IMR-90 (cell line): ENCODE results near the gene CST9L. TPM values are rescaled to one million over a fixed set of nuclear protein-coding genes. Genes with fewer than 3 reads are reported as not detected.
"Not testable (repeated sequence)": the region's sequence is repeated elsewhere in the genome, so short reads cannot be mapped to it uniquely, and the experiment has no call there.

Source experiments
- ATAC-seq: fragments of 200-7000 bp; cut with Tn5 transposase; 2 replicates; pipeline ENCODE4 v1.9.1; 2020; ENCODE audit warnings: low read depth, mild to moderate bottlenecking, moderate library complexity
- BruUV-seq: library from RNA; stranded (reverse); fragments of 400-500 nt; replicated peaks from 2 replicates; lab custom pipeline; 2021; lab: Mats Ljungman, UMichigan
- CTCF ChIA-PET: fragments of 300-600 bp; formaldehyde crosslinking; extraction: SDS; loops from one replicate; lab custom pipeline; 2021; ENCODE audit warnings: antibody characterized with exemption; lab: Yijun Ruan, JAX
- POLR2A ChIA-PET: fragments of 300-600 bp; sonication (Branson Sonifier 250); formaldehyde crosslinking; loops from one replicate; lab custom pipeline; 2022; ENCODE audit warnings: antibody characterized with exemption; ENCODE audit not compliant: unreplicated experiment; lab: Charles Lee
- DNase-seq: peaks from one replicate; pipeline ENCODE4 v3.0.0; 2013
- H2AFZ ChIP-seq: replicated peaks from 2 replicates; pipeline ENCODE3; 2013; ENCODE audit warnings: low read length, mild to moderate bottlenecking; ENCODE audit not compliant: poor library complexity
- H2AK5ac ChIP-seq: 2 replicates; pipeline ENCODE4 v1.6.1; 2013; ENCODE audit warnings: low read depth, low read length, inconsistent platforms
- H2AK9ac ChIP-seq: replicated peaks from 2 replicates; pipeline ENCODE3; 2013; ENCODE audit warnings: mild to moderate bottlenecking, low read depth, low read length, moderate library complexity; ENCODE audit not compliant: poor library complexity
- H2BK120ac ChIP-seq: 2 replicates; pipeline ENCODE4 v1.6.1; 2013; ENCODE audit warnings: low read depth, low read length, inconsistent platforms
- H2BK15ac ChIP-seq: 3 replicates; pipeline ENCODE4 v1.6.1; 2013; ENCODE audit warnings: low read depth, low read length, inconsistent platforms
- H2BK20ac ChIP-seq: 2 replicates; pipeline ENCODE4 v1.6.1; 2013; ENCODE audit warnings: low read depth, mild to moderate bottlenecking, inconsistent platforms, low read length, moderate library complexity
- H2BK5ac ChIP-seq: 2 replicates; pipeline ENCODE4 v1.6.1; 2013; ENCODE audit warnings: mild to moderate bottlenecking, low read depth, low read length, inconsistent platforms; ENCODE audit not compliant: poor library complexity, severe bottlenecking
- H3K14ac ChIP-seq: replicated peaks from 2 replicates; pipeline ENCODE4 v1.6.1; 2013; ENCODE audit warnings: low read depth, low read length, inconsistent platforms
- H3K18ac ChIP-seq: 2 replicates; pipeline ENCODE4 v1.6.1; 2013; ENCODE audit warnings: low read depth, low read length, control low read depth
- H3K23ac ChIP-seq: 2 replicates; pipeline ENCODE4 v1.6.1; 2013; ENCODE audit warnings: low read depth, low read length, inconsistent platforms
- H3K27ac ChIP-seq: 2 replicates; pipeline ENCODE4 v1.5.1; 2013; ENCODE audit warnings: mild to moderate bottlenecking, control low read depth, low read length; ENCODE audit not compliant: insufficient read depth
- H3K27me3 ChIP-seq: 2 replicates; pipeline ENCODE4 v1.6.1; 2013; ENCODE audit warnings: low read length; ENCODE audit not compliant: control insufficient read depth, insufficient read depth
- H3K36me3 ChIP-seq: 2 replicates; pipeline ENCODE4 v1.6.1; 2013; ENCODE audit warnings: low read length, mixed read lengths; ENCODE audit not compliant: control insufficient read depth, insufficient read depth
- H3K4ac ChIP-seq: 2 replicates; pipeline ENCODE4 v1.6.1; 2013; ENCODE audit warnings: low read depth, low read length, inconsistent platforms
- H3K4me1 ChIP-seq: 2 replicates; pipeline ENCODE4 v1.6.1; 2013; ENCODE audit warnings: low read length, mixed read lengths; ENCODE audit not compliant: control insufficient read depth, insufficient read depth
- H3K4me2 ChIP-seq: 2 replicates; pipeline ENCODE4 v1.6.1; 2013; ENCODE audit warnings: low read depth, mild to moderate bottlenecking, control low read depth, low read length, moderate library complexity
- H3K4me3 ChIP-seq: 2 replicates; pipeline ENCODE4 v1.5.1; 2013; ENCODE audit warnings: low read depth, mild to moderate bottlenecking, control low read depth, low read length, moderate library complexity; ENCODE audit not compliant: insufficient read depth
- H3K56ac ChIP-seq: 2 replicates; pipeline ENCODE4 v1.6.1; 2013; ENCODE audit warnings: low read length, inconsistent platforms; ENCODE audit not compliant: insufficient read depth; ENCODE audit errors: extremely low read depth
- H3K79me1 ChIP-seq, 2 experiments: 2 replicates each; pipeline ENCODE4 v1.6.1; 2013; ENCODE audit warnings: low read length in 2 of 2, inconsistent platforms in 1 of 2, low read depth in 1 of 2
- H3K9ac ChIP-seq: 2 replicates; pipeline ENCODE4 v1.6.1; 2013; ENCODE audit warnings: low read depth, low read length, control low read depth
- H3K9me1 ChIP-seq: 2 replicates; pipeline ENCODE4 v1.6.1; 2013; ENCODE audit warnings: low read length, inconsistent platforms; ENCODE audit not compliant: insufficient read depth
- H3K9me3 ChIP-seq: 2 replicates; pipeline ENCODE4 v1.6.1; 2013; ENCODE audit warnings: low read length; ENCODE audit not compliant: control insufficient read depth, insufficient read depth
- H4K20me1 ChIP-seq: 2 replicates; pipeline ENCODE4 v1.6.1; 2013; ENCODE audit warnings: low read length, inconsistent platforms; ENCODE audit not compliant: insufficient read depth
- H4K5ac ChIP-seq: 2 replicates; pipeline ENCODE4 v1.6.1; 2013; ENCODE audit warnings: mild to moderate bottlenecking, low read depth, low read length, control low read depth
- H4K8ac ChIP-seq, 2 experiments: 2 replicates each; pipeline ENCODE4 v1.6.1; 2013; ENCODE audit warnings: low read depth in 2 of 2, low read length in 2 of 2, control low read depth in 1 of 2, inconsistent platforms in 1 of 2
- H4K91ac ChIP-seq: 2 replicates; pipeline ENCODE4 v1.6.1; 2013; ENCODE audit warnings: low read depth, low read length, inconsistent platforms; ENCODE audit not compliant: insufficient read depth
- WGBS, 2 experiments: methylation state at CpG; one replicate each; pipeline versions ENCODE4 v1.1.5 to v1.1.7; 2013; ENCODE audit warnings: missing lambda C conversion rate in 2 of 2; ENCODE audit not compliant: insufficient read length in 1 of 2; ENCODE audit errors: extremely low coverage in 2 of 2; 5-methylcytosine and 5-hydroxymethylcytosine counted together
- dilution Hi-C: fragments of 300-500 bp; cut with HindIII; formaldehyde crosslinking; loops from one replicate; pipeline ENCODE4 v1.14.3; 2018; ENCODE audit warnings: low sequenced_read_pairs; ENCODE audit not compliant: unreplicated experiment
- in situ Hi-C: fragments of 300-500 bp; cut with MboI; formaldehyde crosslinking; loops from 3 replicates; pipeline ENCODE4 v1.14.3; 2019; ENCODE audit warnings: low sequenced_read_pairs, inconsistent platforms, mixed read lengths
- intact Hi-C: fragments of 100-400 bp; cut with micrococcal nuclease; formaldehyde crosslinking; loops from 2 replicates; pipeline ENCODE4 v1.10.0; 2022
- polyA plus RNA-seq, 3 experiments: library from polyadenylated mRNA; depleted of rRNA; stranded (reverse); fragments of >200 nt; gene quantifications; 2 replicates each; pipeline ENCODE4 v1.2.3, GENCODE V29; 2012; ENCODE audit warnings: low replicate concordance in 1 of 3
- total RNA-seq: library from RNA; depleted of rRNA; stranded (reverse); fragments of >200 nt; gene quantifications from 2 replicates; pipeline ENCODE4 v1.2.3, GENCODE V29; 2012

The CST9L gene
- total and polyA plus RNA-seq, 2 of the 4 experiments (the other 2 are of a cell fraction): not detected

DNA sequence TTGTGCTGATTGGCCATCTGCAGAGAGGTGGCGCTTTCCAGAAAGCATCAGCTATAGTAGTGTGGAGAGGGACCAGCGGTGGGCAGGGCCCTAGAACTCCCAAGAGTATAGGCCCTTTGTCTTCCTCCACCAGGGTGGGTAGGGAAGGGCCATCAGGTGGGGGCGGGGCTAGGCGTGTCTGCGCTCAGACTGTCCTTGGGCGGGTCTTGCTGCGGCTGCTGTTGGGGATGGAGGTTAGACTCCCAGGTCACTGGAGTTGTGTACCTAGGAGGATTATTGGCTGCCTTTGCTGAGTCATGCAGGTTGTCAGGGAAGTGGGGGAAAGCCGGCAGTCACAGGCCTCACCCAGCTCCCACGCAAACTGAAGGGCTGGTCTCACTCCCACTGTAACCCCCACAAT, 13.5 kb upstream of the CST9L start:
- H3K27ac ChIP-seq, in situ Hi-C loops, H3K14ac ChIP-seq, ATAC-seq, H2AK5ac ChIP-seq, H3K9me3 ChIP-seq, H2BK120ac ChIP-seq, H3K4ac ChIP-seq, H3K36me3 ChIP-seq, H2BK15ac ChIP-seq, H3K9me1 ChIP-seq, H4K91ac ChIP-seq, H4K8ac ChIP-seq, H4K5ac ChIP-seq, H2AFZ ChIP-seq, BruUV-seq, H2AK9ac ChIP-seq, DNase-seq, CTCF ChIA-PET, H2BK20ac ChIP-seq, H3K18ac ChIP-seq, intact Hi-C loops, H4K20me1 ChIP-seq, H3K4me1 ChIP-seq, H3K27me3 ChIP-seq, H3K79me1 ChIP-seq, H3K23ac ChIP-seq, H3K9ac ChIP-seq, H2BK5ac ChIP-seq, POLR2A ChIA-PET, H3K4me3 ChIP-seq, dilution Hi-C loops, H3K56ac ChIP-seq, H3K4me2 ChIP-seq: not testable (repeated sequence)
- 75% methylated on average over 2 of the region's 9 CpGs; no CpG with 5 or more reads in 1 of the 2 experiments for WGBS, 2 experiments
